ENCODE data around the gene ST3GAL5.

- TF ChIP-seq, protein P1, sequence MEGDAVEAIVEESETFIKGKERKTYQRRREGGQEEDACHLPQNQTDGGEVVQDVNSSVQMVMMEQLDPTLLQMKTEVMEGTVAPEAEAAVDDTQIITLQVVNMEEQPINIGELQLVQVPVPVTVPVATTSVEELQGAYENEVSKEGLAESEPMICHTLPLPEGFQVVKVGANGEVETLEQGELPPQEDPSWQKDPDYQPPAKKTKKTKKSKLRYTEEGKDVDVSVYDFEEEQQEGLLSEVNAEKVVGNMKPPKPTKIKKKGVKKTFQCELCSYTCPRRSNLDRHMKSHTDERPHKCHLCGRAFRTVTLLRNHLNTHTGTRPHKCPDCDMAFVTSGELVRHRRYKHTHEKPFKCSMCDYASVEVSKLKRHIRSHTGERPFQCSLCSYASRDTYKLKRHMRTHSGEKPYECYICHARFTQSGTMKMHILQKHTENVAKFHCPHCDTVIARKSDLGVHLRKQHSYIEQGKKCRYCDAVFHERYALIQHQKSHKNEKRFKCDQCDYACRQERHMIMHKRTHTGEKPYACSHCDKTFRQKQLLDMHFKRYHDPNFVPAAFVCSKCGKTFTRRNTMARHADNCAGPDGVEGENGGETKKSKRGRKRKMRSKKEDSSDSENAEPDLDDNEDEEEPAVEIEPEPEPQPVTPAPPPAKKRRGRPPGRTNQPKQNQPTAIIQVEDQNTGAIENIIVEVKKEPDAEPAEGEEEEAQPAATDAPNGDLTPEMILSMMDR (IDR thresholded peaks at IDR 0.05) = no peak
- no peak for TF ChIP-seq POLR2AphosphoS5 (IDR thresholded peaks at IDR 0.05)
- no peak for TF ChIP-seq POLR2A (IDR thresholded peaks at IDR 0.05)
- TF ChIP-seq EP300 (IDR thresholded peaks at IDR 0.05) = no peak
Measured at GRCh38 chr2:85796046-85796340, 92.8 kb downstream of the ST3GAL5 start.
